AG04449 (cell line): ENCODE data around the gene FAAP100.

Experiments
- CTCF ChIA-PET: fragments of 350-600 bp; formaldehyde crosslinking; extraction: SDS; loops from one replicate; lab custom pipeline; 2021; ENCODE audit warnings: antibody characterized with exemption; lab: Yijun Ruan, JAX
- POLR2A ChIA-PET: fragments of 400-600, 350-600 bp; formaldehyde crosslinking; extraction: SDS; loops from one replicate; lab custom pipeline; 2020; ENCODE audit warnings: antibody characterized with exemption, inconsistent platforms; lab: Yijun Ruan, JAX
- DNase-seq: peaks from one replicate; pipeline ENCODE4 v3.0.0-alpha.2; 2010; ENCODE audit warnings: low read depth, low spot score
- H3K4me3 ChIP-seq: 2 replicates; pipeline ENCODE4 v1.5.1; 2011; ENCODE audit warnings: low read depth, mild to moderate bottlenecking, control low read depth, low read length
- CTCF ChIP-seq: IDR thresholded peaks from one replicate; pipeline ENCODE4 v1.5.1; 2011; ENCODE audit warnings: mild to moderate bottlenecking, moderate library complexity, low read length, control low read depth, inconsistent platforms; ENCODE audit not compliant: insufficient read depth; ENCODE audit errors: missing control alignments

Gene FAAP100

GRCh38 chr17:81513372-81513752 lies 38.8 kb downstream of the FAAP100 start:
- ChIA-PET CTCF (no interaction called here), POLR2A (interaction anchor here (0.6 to 3.3 kb wide), 4 partner anchors 9 to 218 kb away, joined by 3 to 8 read pairs (median 6); partner anchors contain the start of genes FAAP100 and SLC38A10)
- DNase-seq, result no peak
- TF ChIP-seq CTCF, result no peak
- H3K4me3 ChIP-seq, result peak overlapping the region; percentile 83

- CTCF ChIA-PET, result no interaction called here
- no peak for TF ChIP-seq CTCF
- no peak for DNase-seq
- H3K4me3 ChIP-seq, result peak within 1 kb of the TSS; percentile 96
- POLR2A ChIA-PET, result interaction anchor here (0.6 to 3.3 kb wide), 9 partner anchors 9 to 274 kb away, joined by 3 to 8 read pairs (median 4); partner anchors contain the start of genes ARL16, FAAP100, HGS and NDUFAF8
These were observed 39.4 kb downstream of the FAAP100 start, which contains the start of gene ACTG1 for GRCh38 chr17:81512562-81513371. TSS of gene ACTG1 (minus strand) at chr17:81512799. CDS start at chr17:81512354, 445 bp downstream.

- CTCF ChIA-PET, result no interaction called here
- no peak for TF ChIP-seq CTCF
These were observed 40.2 kb downstream of the FAAP100 start for GRCh38 chr17:81511804-81512561.

GRCh38 chr17:81511554-81511803 lies 40.7 kb downstream of the FAAP100 start:
- CTCF ChIA-PET, result no interaction called here
- no peak for DNase-seq
- no peak for TF ChIP-seq CTCF
- POLR2A ChIA-PET, result interaction anchor here (0.7 to 3.3 kb wide), 7 partner anchors 9 to 200 kb away, joined by 3 to 8 read pairs (median 3); partner anchors contain the start of genes ARL16, BAHCC1 and HGS
- peak overlapping the region; percentile 96 for H3K4me3 ChIP-seq

More at GRCh38 chr17:81511804-81512561, 40.2 kb downstream of the FAAP100 start:
- peak overlapping the region; percentile 96 for H3K4me3 ChIP-seq
- POLR2A ChIA-PET, result interaction anchor here (0.7 to 3.3 kb wide), 12 partner anchors 9 to 273 kb away, joined by 3 to 8 read pairs (median 4); partner anchors contain the start of genes ARL16, BAHCC1, FAAP100 and HGS
- no peak for DNase-seq

GRCh38 chr17:81510785-81511553 lies 41.2 kb downstream of the FAAP100 start:
- no peak for DNase-seq
- peak overlapping the region; percentile 96 for H3K4me3 ChIP-seq
- ChIA-PET POLR2A (interaction anchor here (0.7 to 3.3 kb wide), 7 partner anchors 10 to 200 kb away, joined by 3 to 8 read pairs (median 3); partner anchors contain the start of gene BAHCC1), CTCF (no interaction called here)
- TF ChIP-seq CTCF, result no peak
